Measurements from ENCODE around the gene PCDH12.

Gene PCDH12

GRCh38 chr5:141958113-141958512 is at the start of gene PCDH12:
PCDH12 (minus strand) TSS chr5:141958202; CDS start chr5:141957851, 351 bp downstream.
- peak; percentile 10 for DNase-seq (ENCODE audit: extremely low spot score)
- no peak for TF ChIP-seq CTCF (IDR thresholded peaks at IDR 0.05; ENCODE audit: control extremely low read depth, extremely low read depth, low read depth, missing control alignments)
- ChIA-PET CTCF (interaction anchor here (0.9 to 10.0 kb wide), 9 partner anchors 10 to 265 kb away, joined by 3 to 145 read pairs (median 4); partner anchors contain the start of genes DELE1 and RNF14), POLR2A (no interaction called here)

GRCh38 chr5:142007237-142007544 is 49.2 kb upstream of the PCDH12 start:
- POLR2A ChIA-PET, result no interaction called here
- CTCF ChIA-PET, result interaction anchor here (1.2 to 11.1 kb wide), 3 partner anchors 9 to 38 kb away, joined by 4 to 225 read pairs (median 5); partner anchors contain the start of gene RNF14
- TF ChIP-seq CTCF (IDR thresholded peaks at IDR 0.05; ENCODE audit: control extremely low read depth, extremely low read depth, low read depth, missing control alignments), result no peak
- DNase-seq (ENCODE audit: extremely low spot score), result no peak

GRCh38 chr5:142006363-142007236 is 48.6 kb upstream of the PCDH12 start:
- no peak for TF ChIP-seq CTCF (IDR thresholded peaks at IDR 0.05; ENCODE audit: control extremely low read depth, extremely low read depth, low read depth, missing control alignments)
- no peak for DNase-seq (ENCODE audit: extremely low spot score)
- POLR2A ChIA-PET, result no interaction called here
- CTCF ChIA-PET, result interaction anchor here (1.0 to 11.1 kb wide), 6 partner anchors 9 to 315 kb away, joined by 3 to 225 read pairs (median 4); partner anchors contain the start of gene RNF14

- no peak for DNase-seq (ENCODE audit: extremely low spot score)
- ChIA-PET POLR2A (no interaction called here), CTCF (interaction anchor here (0.9 to 17.9 kb wide), 2 partner anchors 9 to 12 kb away, joined by 3 to 225 read pairs; partner anchors contain the start of gene GNPDA1)
- TF ChIP-seq CTCF (IDR thresholded peaks at IDR 0.05; ENCODE audit: control extremely low read depth, extremely low read depth, low read depth, missing control alignments), result no peak
These were observed 45.3 kb upstream of the PCDH12 start for GRCh38 chr5:142003266-142003800.

GRCh38 chr5:142000704-142001484 is 42.9 kb upstream of the PCDH12 start:
- DNase-seq (ENCODE audit: extremely low spot score), result no peak
- peak; percentile 28 for TF ChIP-seq CTCF (IDR thresholded peaks at IDR 0.05; ENCODE audit: control extremely low read depth, extremely low read depth, low read depth, missing control alignments)
- ChIA-PET POLR2A (no interaction called here), CTCF (interaction anchor here (1.0 to 17.9 kb wide), 6 partner anchors 11 to 144 kb away, joined by 3 to 225 read pairs (median 6); partner anchors contain the start of genes GNPDA1 and RNF14)

- ChIA-PET CTCF (interaction anchor here (1.0 to 17.9 kb wide), 6 partner anchors 10 to 145 kb away, joined by 3 to 225 read pairs (median 6); partner anchors contain the start of genes GNPDA1 and RNF14), POLR2A (no interaction called here)
- no peak for DNase-seq (ENCODE audit: extremely low spot score)
- no peak for TF ChIP-seq CTCF (IDR thresholded peaks at IDR 0.05; ENCODE audit: control extremely low read depth, extremely low read depth, low read depth, missing control alignments)
These were observed 42.2 kb upstream of the PCDH12 start for GRCh38 chr5:142000173-142000572.
